Medulla oblongata (tissue), 1 donor: ENCODE results near the gene SH3TC1.

ENCODE experiments used
- DNase-seq: peaks from one replicate; pipeline ENCODE4 v3.0.0-alpha.2; 2015; ENCODE audit errors: extremely low spot score

Gene SH3TC1

GRCh38 chr4:8198206-8198905 lies 734 bp upstream of the SH3TC1 start:
- peak; percentile 27 for DNase-seq

- DNase-seq = no peak
These were observed 658 bp downstream of the SH3TC1 start for GRCh38 chr4:8199594-8200301.

- DNase-seq = peak; percentile 42
These were observed 1.3 kb downstream of the SH3TC1 start for GRCh38 chr4:8200302-8200975.

GRCh38 chr4:8201321-8201781 lies 2.3 kb downstream of the SH3TC1 start:
- DNase-seq = no peak

GRCh38 chr4:8202108-8203051 lies 3.3 kb downstream of the SH3TC1 start:
- DNase-seq = no peak

GRCh38 chr4:8203052-8203401 lies 3.9 kb downstream of the SH3TC1 start:
- DNase-seq = no peak

GRCh38 chr4:8203817-8204216 lies 4.7 kb downstream of the SH3TC1 start:
- DNase-seq = no peak

- no peak for DNase-seq
These were observed 5.6 kb downstream of the SH3TC1 start for GRCh38 chr4:8204576-8205227.

GRCh38 chr4:8205241-8205707 lies 6.2 kb downstream of the SH3TC1 start:
- DNase-seq = no peak

GRCh38 chr4:8205749-8206611 lies 6.9 kb downstream of the SH3TC1 start:
- DNase-seq = no peak

GRCh38 chr4:8207314-8207713 lies 8.2 kb downstream of the SH3TC1 start:
- DNase-seq = no peak

- no peak for DNase-seq
These were observed 9.5 kb downstream of the SH3TC1 start for GRCh38 chr4:8208565-8208964.

GRCh38 chr4:8209181-8209874 lies 10.2 kb downstream of the SH3TC1 start:
- DNase-seq = no peak

- DNase-seq = no peak
These were observed 10.9 kb downstream of the SH3TC1 start for GRCh38 chr4:8210010-8210409.

GRCh38 chr4:8210616-8211015 lies 11.5 kb downstream of the SH3TC1 start:
- no peak for DNase-seq

GRCh38 chr4:8211251-8211650 lies 12.2 kb downstream of the SH3TC1 start:
- no peak for DNase-seq

- no peak for DNase-seq
These were observed 12.9 kb downstream of the SH3TC1 start for GRCh38 chr4:8211737-8212581.

- no peak for DNase-seq
These were observed 13.5 kb downstream of the SH3TC1 start for GRCh38 chr4:8212622-8213021.

GRCh38 chr4:8213121-8213520 lies 14.0 kb downstream of the SH3TC1 start:
- no peak for DNase-seq
